Calu3 (cell line): Measurements from ENCODE around the gene RSF1. TPM values are rescaled to one million over a fixed set of nuclear protein-coding genes. Genes with fewer than 3 reads are reported as not detected.
A peak's percentile ranks its signal among the peaks of the same experiment; 100 is the strongest.
"Not testable (repeated sequence)": the region's sequence is repeated elsewhere in the genome, so short reads cannot be mapped to it uniquely, and the experiment has no call there.

Experiments
- BruUV-seq: library from RNA; stranded (reverse); fragments of 400-500 nt; replicated peaks from 2 replicates; lab custom pipeline; 2021; lab: Mats Ljungman, UMichigan
- CTCF ChIA-PET: fragments of 300-600 bp; sonication (Branson Sonifier 250); formaldehyde crosslinking; loops from one replicate; lab custom pipeline; 2022; ENCODE audit warnings: antibody characterized with exemption; lab: Charles Lee
- DNase-seq: peaks from one replicate; pipeline ENCODE4 v3.0.0; 2022
- H3K27ac Mint-ChIP-seq: one replicate; pipeline ENCODE4 v1.8.0; 2022; ENCODE audit warnings: mixed read lengths; ENCODE audit not compliant: unreplicated experiment
- H3K27me3 Mint-ChIP-seq: one replicate; pipeline ENCODE4 v1.8.0; 2022; ENCODE audit warnings: mixed read lengths; ENCODE audit not compliant: unreplicated experiment
- H3K36me3 Mint-ChIP-seq: one replicate; pipeline ENCODE4 v1.8.0; 2022; ENCODE audit warnings: mild to moderate bottlenecking, moderate library complexity, mixed read lengths; ENCODE audit not compliant: insufficient read depth, unreplicated experiment
- H3K4me1 Mint-ChIP-seq: one replicate; pipeline ENCODE4 v1.8.0; 2022; ENCODE audit warnings: mild to moderate bottlenecking, low read depth, mixed read lengths; ENCODE audit not compliant: unreplicated experiment
- H3K4me3 Mint-ChIP-seq: one replicate; pipeline ENCODE4 v1.8.0; 2022; ENCODE audit warnings: mild to moderate bottlenecking, low read depth, moderate library complexity, mixed read lengths; ENCODE audit not compliant: unreplicated experiment
- H3K9me3 Mint-ChIP-seq: one replicate; pipeline ENCODE4 v1.8.0; 2022; ENCODE audit warnings: low read depth, mixed read lengths; ENCODE audit not compliant: unreplicated experiment
- CTCF ChIP-seq: fragments of 200-600 bp; IDR thresholded peaks from one replicate; pipeline ENCODE4 v1.8.0; 2022; ENCODE audit warnings: antibody characterized with exemption; ENCODE audit not compliant: unreplicated experiment
- intact Hi-C: fragments of 100-400 bp; cut with micrococcal nuclease; formaldehyde crosslinking; loops from one replicate; pipeline ENCODE4 v1.10.0; 2022; ENCODE audit not compliant: unreplicated experiment
- total RNA-seq: library from RNA; stranded (reverse); gene quantifications from 2 replicates; pipeline ENCODE4 v1.2.3, GENCODE V29; 2022

Gene RSF1
- total RNA-seq, 1 experiment from 2014 or later: 68.5 TPM

GRCh38 chr11:77642228-77642627 lies 178.3 kb downstream of the RSF1 start:
- no peak for TF ChIP-seq CTCF
- no TSS peak for BruUV-seq
- intact Hi-C loops: no loop called here
- Mint-ChIP-seq H3K9me3 (no peaks in the 10 kb centered on the region), H3K4me1 (no peaks in the 10 kb centered on the region), H3K27me3 (no peaks in the 10 kb centered on the region), H3K36me3 (peaks cover 12% of the 10 kb centered on the region), H3K27ac (no peak overlapping the region), H3K4me3 (no peak overlapping the region)
- CTCF ChIA-PET: no interaction called here
- DNase-seq: no peak

- intact Hi-C loops: no loop called here
- Mint-ChIP-seq H3K36me3 (peaks cover 28% of the 10 kb centered on the region), H3K27me3 (no peaks in the 10 kb centered on the region), H3K4me3 (peak within 1 kb of the TSS; percentile 91), H3K27ac (peak within 1 kb of the TSS; percentile 86), H3K4me1 (peaks cover 19% of the 10 kb centered on the region), H3K9me3 (no peaks in the 10 kb centered on the region)
- CTCF ChIA-PET: no interaction called here
- DNase-seq: peak; percentile 81
- TF ChIP-seq CTCF: no peak
- no TSS peak for BruUV-seq
Measured at GRCh38 chr11:77637345-77638165, 183.0 kb downstream of the RSF1 start, which contains the start of gene CLNS1A. Gene CLNS1A (minus strand): TSS chr11:77637794. CDS start chr11:77637714, 80 bp downstream.

DNA sequence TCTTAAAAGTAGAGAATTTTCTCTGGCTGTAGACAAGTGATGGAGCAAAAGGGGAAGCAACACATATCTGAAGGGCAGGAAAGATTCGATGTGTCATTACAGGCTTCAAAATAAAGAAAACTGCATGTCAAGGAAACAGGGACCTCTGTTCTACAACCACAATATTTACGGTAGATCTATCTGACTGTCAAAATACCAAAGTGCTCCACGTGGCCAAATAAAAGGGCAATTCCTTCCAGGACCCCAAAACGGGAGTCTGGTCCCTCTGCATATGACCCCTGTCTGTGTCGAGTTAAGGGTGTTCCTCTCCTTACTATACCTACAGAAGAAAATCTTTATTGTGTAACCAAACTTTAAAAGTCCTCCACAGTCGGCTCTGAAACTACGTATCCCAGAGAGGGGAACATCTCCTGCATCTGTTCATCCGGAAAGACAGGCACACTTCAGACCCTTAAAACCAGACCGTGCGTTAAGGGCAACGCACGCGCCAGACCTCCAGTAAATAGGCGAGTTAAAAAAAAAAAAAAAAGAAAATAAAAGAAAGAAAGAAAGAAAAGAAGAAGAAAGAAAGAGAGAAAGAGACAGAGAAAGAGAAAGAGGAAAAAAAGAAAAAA lies 183.7 kb downstream of the RSF1 start:
- H3K27me3 Mint-ChIP-seq: no peaks in the 10 kb centered on the region
- CTCF ChIA-PET: no interaction called here
- H3K27ac Mint-ChIP-seq: peak overlapping the region; percentile 86
- no peaks in the 10 kb centered on the region for H3K9me3 Mint-ChIP-seq
- H3K4me3 Mint-ChIP-seq: peak overlapping the region; percentile 91
- TSS peak; percentile 80 for BruUV-seq
- peaks cover 30% of the 10 kb centered on the region for H3K36me3 Mint-ChIP-seq
- intact Hi-C loops: no loop called here
- H3K4me1 Mint-ChIP-seq: peaks cover 19% of the 10 kb centered on the region
- TF ChIP-seq CTCF: no peak
- no peak for DNase-seq

- H3K9me3 Mint-ChIP-seq, CTCF ChIA-PET, BruUV-seq, H3K27ac Mint-ChIP-seq, H3K4me3 Mint-ChIP-seq, H3K27me3 Mint-ChIP-seq, DNase-seq, intact Hi-C loops: not testable (repeated sequence)
- H3K4me1 Mint-ChIP-seq: peaks cover 19% of the 10 kb centered on the region
- peaks cover 33% of the 10 kb centered on the region for H3K36me3 Mint-ChIP-seq
Measured at GRCh38 chr11:77633926-77634325, 186.6 kb downstream of the RSF1 start.
